HFF-Myc (cell line): ENCODE measurements around the gene CNTN4.

Experiments used
- DNase-seq: peaks from one replicate; pipeline ENCODE4 v3.0.0-alpha.2; 2011; ENCODE audit warnings: low read depth; ENCODE audit errors: extremely low read depth
- H3K4me3 ChIP-seq: replicated peaks from 2 replicates; pipeline ENCODE4 v1.5.1; 2011; ENCODE audit warnings: low read depth, mild to moderate bottlenecking, control low read depth, low read length
- CTCF ChIP-seq: IDR thresholded peaks from 2 replicates; pipeline ENCODE4 v1.5.1; 2012; ENCODE audit warnings: mild to moderate bottlenecking, low read depth, low read length, control low read depth; ENCODE audit errors: missing control alignments

CNTN4 gene

GRCh38 chr3:2603692-2604289 is 505.1 kb downstream of the CNTN4 start:
- no peak overlapping the region for H3K4me3 ChIP-seq
- DNase-seq: no peak
- TF ChIP-seq CTCF: no peak

GRCh38 chr3:2614578-2614977 is 515.9 kb downstream of the CNTN4 start:
- TF ChIP-seq CTCF: no peak
- no peak overlapping the region for H3K4me3 ChIP-seq
- no peak for DNase-seq

- DNase-seq: no peak
- no peak overlapping the region for H3K4me3 ChIP-seq
- no peak for TF ChIP-seq CTCF
These were observed 516.4 kb downstream of the CNTN4 start for GRCh38 chr3:2615080-2615479.

- no peak for DNase-seq
- H3K4me3 ChIP-seq: no peak overlapping the region
- no peak for TF ChIP-seq CTCF
These were observed 524.8 kb downstream of the CNTN4 start for GRCh38 chr3:2623436-2623835.

- no peak for TF ChIP-seq CTCF
- DNase-seq: no peak
- no peak overlapping the region for H3K4me3 ChIP-seq
These were observed 529.5 kb downstream of the CNTN4 start for GRCh38 chr3:2628117-2628516.

- H3K4me3 ChIP-seq: no peak overlapping the region
- no peak for TF ChIP-seq CTCF
- no peak for DNase-seq
These were observed 536.8 kb downstream of the CNTN4 start for GRCh38 chr3:2635511-2635910.

- no peak for TF ChIP-seq CTCF
- H3K4me3 ChIP-seq: no peak overlapping the region
- no peak for DNase-seq
These were observed 544.9 kb downstream of the CNTN4 start for GRCh38 chr3:2643606-2644005.
